Measurements from ENCODE around the gene NUMA1. TPM values are rescaled to one million over a fixed set of nuclear protein-coding genes. Genes with fewer than 3 reads are reported as not detected.

Gene NUMA1
- total RNA-seq, 1 donor from 2014 or later = 112 TPM

DNA sequence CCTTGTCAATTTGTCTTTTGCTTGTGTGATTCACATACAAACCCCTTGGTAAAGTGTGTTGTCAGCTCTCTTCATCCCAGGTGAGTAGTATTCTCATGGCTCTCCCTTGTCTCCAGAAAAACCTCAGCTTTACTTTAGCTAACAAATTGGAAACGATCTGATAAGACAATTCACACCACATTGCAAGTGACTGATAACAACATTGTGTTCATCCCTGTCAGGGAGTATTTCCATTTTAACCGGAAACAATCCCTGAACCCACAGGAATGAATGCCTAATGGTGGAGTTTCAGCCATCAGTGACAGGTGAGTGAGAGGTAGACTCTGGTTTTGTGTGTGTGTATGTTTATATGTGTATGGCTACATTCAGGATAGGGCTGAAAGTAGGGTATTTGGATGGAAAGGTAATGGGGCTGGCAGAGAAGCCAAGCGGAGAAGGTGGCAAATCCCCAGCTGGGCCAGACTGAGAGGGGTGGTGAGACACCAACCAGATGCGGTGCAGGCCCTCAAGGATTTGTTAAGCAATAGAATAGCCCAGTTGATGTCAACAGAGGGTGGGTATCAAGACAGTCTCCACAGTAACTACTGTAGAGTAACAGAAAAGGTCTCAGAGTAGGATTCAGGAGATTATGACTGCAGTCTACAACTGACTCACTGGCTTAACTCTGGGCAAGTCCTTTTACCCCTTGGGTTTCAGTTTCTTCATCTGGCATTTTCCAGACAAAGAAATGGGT is 7.9 kb upstream of the NUMA1 start:
- no peaks in the 10 kb centered on the region for H3K9me3 Mint-ChIP-seq (ENCODE audit: low read depth)
- no peak overlapping the region for H3K27ac Mint-ChIP-seq (ENCODE audit: unreplicated experiment)
- H3K36me3 Mint-ChIP-seq (ENCODE audit: low read depth) = peaks cover 1% of the 10 kb centered on the region
- no peak for TF ChIP-seq CTCF (IDR thresholded peaks at IDR 0.05)
- H3K4me1 Mint-ChIP-seq (ENCODE audit: low read depth) = no peaks in the 10 kb centered on the region
- DNase-seq (ENCODE audit: low spot score) = no peak
- no peak overlapping the region for H3K4me3 Mint-ChIP-seq (ENCODE audit: unreplicated experiment)
- no peaks in the 10 kb centered on the region for H3K27me3 Mint-ChIP-seq (ENCODE audit: low read depth)

DNA sequence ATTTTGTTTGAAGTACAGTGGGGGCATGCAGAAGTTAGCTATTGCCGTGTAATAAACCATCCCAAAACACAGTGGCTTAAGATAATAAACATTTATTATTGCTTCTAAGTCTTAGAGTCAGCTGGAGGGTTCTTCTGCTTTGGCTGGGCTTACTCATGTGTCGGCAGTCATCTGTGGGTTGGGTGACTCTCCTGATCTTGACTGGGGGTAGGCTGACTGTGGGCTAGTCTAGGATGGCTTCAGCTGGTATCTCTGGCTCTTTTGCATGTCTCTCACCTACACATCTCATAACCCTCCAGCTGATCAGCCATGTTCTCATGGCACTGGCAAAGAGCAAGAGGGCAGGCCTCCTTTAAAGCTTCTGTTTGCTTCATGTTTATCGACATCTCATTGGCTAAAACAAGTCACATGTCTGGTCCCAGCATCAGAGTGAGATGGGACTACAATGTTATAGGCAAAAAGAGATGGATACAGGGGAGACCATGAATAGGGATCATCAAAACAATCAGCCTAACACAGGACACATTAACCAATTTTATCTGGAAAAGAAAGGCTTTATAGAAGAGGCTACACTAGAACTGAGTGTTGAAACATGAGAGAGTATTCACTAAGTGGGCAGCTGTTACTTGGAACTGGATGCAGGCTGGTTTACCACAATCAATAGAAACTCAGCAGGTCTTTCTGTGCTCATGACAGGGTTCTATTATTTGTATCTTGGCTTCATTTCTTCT is 5.4 kb upstream of the NUMA1 start:
- Mint-ChIP-seq H3K4me3 (ENCODE audit: unreplicated experiment) (no peak overlapping the region), H3K36me3 (ENCODE audit: low read depth) (peaks cover 1% of the 10 kb centered on the region), H3K27ac (ENCODE audit: unreplicated experiment) (no peak overlapping the region), H3K27me3 (ENCODE audit: low read depth) (no peaks in the 10 kb centered on the region), H3K9me3 (ENCODE audit: low read depth) (no peaks in the 10 kb centered on the region), H3K4me1 (ENCODE audit: low read depth) (peaks cover 9% of the 10 kb centered on the region)
- DNase-seq (ENCODE audit: low spot score) = no peak
- no peak for TF ChIP-seq CTCF (IDR thresholded peaks at IDR 0.05)

GRCh38 chr11:72084965-72085364 is 4.6 kb upstream of the NUMA1 start:
- H3K9me3 Mint-ChIP-seq (ENCODE audit: low read depth) = no peaks in the 10 kb centered on the region
- no peak for TF ChIP-seq CTCF (IDR thresholded peaks at IDR 0.05)
- H3K27ac Mint-ChIP-seq (ENCODE audit: unreplicated experiment) = no peak overlapping the region
- DNase-seq (ENCODE audit: low spot score) = no peak
- H3K36me3 Mint-ChIP-seq (ENCODE audit: low read depth) = peaks cover 1% of the 10 kb centered on the region
- H3K4me3 Mint-ChIP-seq (ENCODE audit: unreplicated experiment) = no peak overlapping the region
- peaks cover 11% of the 10 kb centered on the region for H3K4me1 Mint-ChIP-seq (ENCODE audit: low read depth)
- H3K27me3 Mint-ChIP-seq (ENCODE audit: low read depth) = no peaks in the 10 kb centered on the region

- H3K36me3 Mint-ChIP-seq (ENCODE audit: low read depth) = no peaks in the 10 kb centered on the region
- no peak for TF ChIP-seq CTCF (IDR thresholded peaks at IDR 0.05)
- H3K4me3 Mint-ChIP-seq (ENCODE audit: unreplicated experiment) = no peak overlapping the region
- no peaks in the 10 kb centered on the region for H3K9me3 Mint-ChIP-seq (ENCODE audit: low read depth)
- H3K27me3 Mint-ChIP-seq (ENCODE audit: low read depth) = no peaks in the 10 kb centered on the region
- H3K27ac Mint-ChIP-seq (ENCODE audit: unreplicated experiment) = no peak overlapping the region
- H3K4me1 Mint-ChIP-seq (ENCODE audit: low read depth) = peaks cover 16% of the 10 kb centered on the region
- no peak for DNase-seq (ENCODE audit: low spot score)
Observed at GRCh38 chr11:72084076-72084475, 3.7 kb upstream of the NUMA1 start.

DNA sequence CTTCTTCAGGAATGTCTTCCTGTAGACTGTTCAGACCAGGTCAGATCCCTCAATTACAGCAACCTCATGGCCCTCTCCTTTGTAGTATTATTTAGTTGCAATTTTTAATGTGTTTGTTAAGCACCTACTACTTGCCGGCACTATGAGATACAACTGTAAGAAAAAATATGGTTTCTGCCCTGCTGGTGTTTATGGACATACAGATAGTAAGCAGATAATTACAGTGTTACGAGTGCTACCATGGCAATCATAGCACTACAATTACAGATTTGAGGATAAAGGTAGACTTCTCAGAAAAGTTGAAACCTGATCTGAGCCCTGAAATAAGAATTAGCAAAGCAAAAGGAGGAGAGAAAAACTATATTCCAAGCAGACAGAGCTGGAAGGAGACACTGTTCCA is 3.1 kb upstream of the NUMA1 start:
- Mint-ChIP-seq H3K36me3 (ENCODE audit: low read depth) (no peaks in the 10 kb centered on the region), H3K9me3 (ENCODE audit: low read depth) (no peaks in the 10 kb centered on the region), H3K4me3 (ENCODE audit: unreplicated experiment) (no peak overlapping the region), H3K27ac (ENCODE audit: unreplicated experiment) (no peak overlapping the region), H3K27me3 (ENCODE audit: low read depth) (no peaks in the 10 kb centered on the region), H3K4me1 (ENCODE audit: low read depth) (peaks cover 23% of the 10 kb centered on the region)
- TF ChIP-seq CTCF (IDR thresholded peaks at IDR 0.05) = no peak
- DNase-seq (ENCODE audit: low spot score) = no peak
